ENCODE data around the gene LIMK1.

DNA sequence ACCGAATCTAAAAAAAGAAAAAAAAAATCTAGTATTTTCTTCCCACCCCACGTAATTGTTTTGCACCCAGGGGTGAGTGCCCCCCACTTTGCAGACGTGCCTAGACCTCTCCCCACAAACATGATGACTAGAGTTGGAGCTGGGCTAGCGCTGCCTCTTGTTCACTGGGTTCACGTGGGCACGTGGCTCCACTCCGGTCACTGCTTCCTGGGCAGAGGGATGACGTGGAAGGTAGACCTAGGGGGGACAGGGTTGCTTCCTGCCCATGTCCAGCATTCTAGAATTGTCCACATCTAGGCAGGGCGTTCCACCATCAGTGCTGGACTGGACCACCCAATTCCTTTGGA lies 861 bp upstream of the LIMK1 start:
- TF ChIP-seq EZH2 (optimal IDR thresholded peaks at IDR 0.05; ENCODE audit: low read depth, low read length), result no peak
- TF ChIP-seq CTCF (IDR thresholded peaks at IDR 0.05; ENCODE audit: low read length), result no peak
